GM18505 (cell line): ENCODE results near the gene FLYWCH2.

Experiments used
- ATAC-seq: cut with Tn5 transposase; IDR thresholded peaks from one replicate; pipeline ENCODE4 v1.9.1; 2021; ENCODE audit not compliant: unreplicated experiment
- POLR2A ChIP-seq: IDR thresholded peaks from 4 replicates; pipeline ENCODE4 v1.6.1; 2011; ENCODE audit warnings: borderline replicate concordance; ENCODE audit not compliant: insufficient read depth, insufficient read length; ENCODE audit errors: extremely low read depth

FLYWCH2 gene

DNA sequence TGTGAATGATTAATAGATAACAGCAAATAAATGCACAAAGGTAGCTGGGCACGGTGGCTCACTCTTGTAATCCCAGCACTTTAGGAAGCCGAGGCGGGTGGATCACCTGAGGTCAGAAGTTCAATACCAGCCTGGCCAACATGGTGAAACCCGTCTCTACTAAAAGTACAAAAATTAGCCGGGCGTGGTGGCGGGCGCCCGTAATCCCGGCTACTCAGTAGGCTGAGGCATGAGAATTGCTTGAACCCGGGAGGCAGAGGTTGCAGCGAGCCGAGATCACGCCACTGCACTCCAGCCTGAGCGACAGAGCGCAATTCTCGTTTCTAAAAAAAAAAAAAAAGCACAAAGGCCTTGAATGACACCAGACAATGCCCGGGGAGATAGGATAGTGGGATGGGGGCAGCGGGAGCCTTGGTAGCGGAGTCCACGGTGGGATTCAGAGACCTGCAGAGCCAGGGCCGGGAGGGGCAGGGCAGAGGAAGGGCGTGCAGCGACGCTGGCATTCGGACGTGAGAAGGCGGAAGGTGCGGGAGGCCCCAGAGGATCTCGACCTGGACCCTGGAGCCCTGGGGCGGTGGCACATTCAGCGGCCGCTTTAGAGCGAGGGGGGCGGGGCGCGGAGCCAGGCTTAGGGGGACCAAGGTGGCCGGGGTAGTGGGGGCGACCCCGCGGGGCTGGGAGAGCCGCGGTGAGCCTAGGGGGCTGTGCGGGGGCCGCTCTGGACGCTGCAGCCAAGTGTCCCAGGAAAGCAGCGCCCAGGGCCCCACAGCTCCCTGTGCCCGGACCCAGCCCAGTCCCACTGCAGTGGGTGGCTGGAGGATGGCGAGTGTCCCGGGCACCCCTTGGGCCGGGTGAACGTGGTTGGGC is 999 bp upstream of the FLYWCH2 start:
- ATAC-seq: peak; percentile 4
- TF ChIP-seq POLR2A: peak; percentile 35

DNA sequence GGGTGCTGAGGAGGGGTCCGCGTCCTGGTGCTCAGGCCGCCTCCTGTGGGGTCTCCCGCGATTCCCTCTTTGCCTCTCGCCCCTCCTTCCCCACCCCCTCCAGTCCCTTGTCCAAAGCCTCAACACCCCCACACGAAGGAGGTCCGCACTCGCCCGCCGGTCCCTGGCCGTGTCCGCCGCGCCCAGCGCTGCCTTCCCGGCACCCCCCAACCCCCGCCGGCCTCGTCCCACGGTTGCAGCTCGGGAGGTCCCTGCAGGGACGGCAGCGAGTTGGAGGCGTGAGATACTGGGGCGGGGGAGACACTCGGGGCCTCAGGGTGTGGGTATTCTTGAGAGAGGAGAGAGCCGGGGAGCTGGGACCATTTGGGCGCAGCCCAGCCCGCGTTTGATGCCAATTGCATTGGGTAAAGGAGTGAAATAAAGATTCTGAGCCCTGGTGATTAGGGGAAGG is 468 bp downstream of the FLYWCH2 start:
- TF ChIP-seq POLR2A: no peak
- peak; percentile 4 for ATAC-seq

DNA sequence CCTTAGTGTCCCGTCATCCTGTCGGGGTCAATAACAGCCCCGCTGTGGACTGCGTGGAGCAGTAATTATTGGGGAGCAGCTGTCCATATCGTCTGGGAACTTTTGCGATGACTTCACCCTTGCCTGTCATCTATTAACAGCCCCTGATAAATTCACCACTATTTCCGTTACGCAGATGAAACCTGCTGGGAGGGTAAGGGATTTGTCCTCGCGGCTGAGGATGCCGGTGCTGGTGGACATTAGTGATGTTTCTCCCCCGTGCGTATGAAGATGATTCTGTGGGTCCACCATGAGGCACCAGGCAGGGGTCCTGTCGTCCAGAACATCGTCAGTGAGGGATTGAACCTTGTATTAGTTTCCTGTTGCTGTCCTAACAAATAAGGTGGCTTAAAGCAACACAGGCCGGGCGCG is 1.0 kb downstream of the FLYWCH2 start:
- no peak for TF ChIP-seq POLR2A
- no peak for ATAC-seq

DNA sequence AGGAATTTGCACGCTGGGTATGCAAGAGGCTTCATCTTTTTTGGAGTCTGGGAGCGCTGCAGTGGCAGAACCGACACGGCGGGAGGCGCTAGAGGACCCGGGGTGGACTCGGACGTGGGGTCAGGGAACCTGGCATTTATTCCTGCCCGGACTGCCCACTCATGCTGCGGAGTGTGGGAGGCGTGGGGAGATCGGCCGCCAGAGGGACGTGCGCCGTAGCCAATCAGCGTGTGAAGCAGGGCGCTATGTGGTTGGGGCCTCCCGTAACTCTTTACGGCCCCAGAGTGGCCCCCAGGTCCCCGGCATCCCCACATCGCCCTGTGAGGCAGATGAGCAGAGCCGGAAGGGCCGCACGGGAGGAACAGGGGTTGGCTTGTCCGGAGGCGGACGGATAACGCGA is 11.2 kb downstream of the FLYWCH2 start:
- ATAC-seq: no peak
- TF ChIP-seq POLR2A: no peak

DNA sequence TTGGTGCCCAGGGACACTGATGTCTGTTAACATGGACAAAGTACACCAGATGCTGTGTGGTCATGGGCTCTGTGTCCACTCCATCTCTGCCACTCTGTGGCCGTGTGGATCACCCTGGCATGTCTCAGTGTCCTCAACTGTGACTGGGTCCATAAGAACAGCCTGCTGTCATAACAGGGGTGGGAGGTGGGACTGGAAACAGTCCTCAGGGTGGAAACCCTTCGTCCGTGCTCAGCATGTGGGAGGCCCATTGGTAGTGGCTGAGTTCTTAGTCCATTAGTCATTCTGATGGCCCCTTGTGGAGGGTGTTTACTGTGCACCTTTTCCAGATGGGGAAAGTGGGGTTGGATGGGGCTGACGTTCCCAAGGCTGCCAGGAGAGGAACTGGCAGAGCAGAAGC is 12.8 kb downstream of the FLYWCH2 start:
- no peak for TF ChIP-seq POLR2A
- no peak for ATAC-seq

DNA sequence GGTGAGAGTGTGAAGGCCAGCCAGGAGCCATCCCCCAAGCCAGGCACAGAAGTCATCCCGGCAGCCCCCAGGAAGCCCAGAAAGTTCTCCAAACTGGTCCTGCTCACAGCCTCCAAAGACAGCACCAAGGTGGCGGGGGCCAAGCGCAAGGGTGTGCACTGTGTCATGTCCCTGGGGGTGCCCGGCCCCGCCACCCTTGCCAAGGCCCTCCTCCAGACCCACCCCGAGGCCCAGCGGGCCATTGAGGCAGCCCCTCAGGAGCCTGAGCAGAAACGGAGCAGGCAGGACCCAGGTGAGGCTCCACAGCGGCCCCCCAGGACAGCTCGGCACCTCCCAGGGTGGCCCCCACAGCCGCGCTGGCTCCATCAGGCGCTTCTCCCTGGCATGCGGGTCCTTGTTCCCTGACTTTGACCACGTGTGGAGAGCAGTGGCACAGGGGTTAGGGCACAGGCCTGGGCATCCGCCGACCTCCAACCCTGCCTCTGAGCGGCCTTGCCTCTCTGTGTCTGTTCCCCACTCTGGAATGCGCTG is 13.5 kb downstream of the FLYWCH2 start:
- no peak for TF ChIP-seq POLR2A
- no peak for ATAC-seq

DNA sequence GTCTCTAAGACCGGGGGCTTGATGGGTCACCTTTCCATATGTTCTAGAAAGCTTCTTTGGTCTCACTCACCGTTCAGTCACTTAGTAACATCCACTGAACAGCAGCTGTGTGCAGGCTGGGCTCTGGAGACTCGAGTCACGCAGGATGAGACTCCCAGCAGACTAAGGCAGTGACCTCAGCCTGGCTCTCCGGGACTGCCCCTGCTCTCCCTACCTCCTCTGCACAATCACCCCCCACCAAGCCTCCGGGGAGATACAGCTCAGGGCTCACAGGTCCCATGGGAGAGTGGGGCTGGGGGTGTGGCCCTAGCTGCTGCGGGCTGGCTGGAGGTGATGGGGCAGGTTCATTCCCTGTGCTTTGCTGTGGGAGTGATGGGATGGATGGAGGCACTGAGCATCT is 14.1 kb downstream of the FLYWCH2 start:
- ATAC-seq: no peak
- no peak for TF ChIP-seq POLR2A

DNA sequence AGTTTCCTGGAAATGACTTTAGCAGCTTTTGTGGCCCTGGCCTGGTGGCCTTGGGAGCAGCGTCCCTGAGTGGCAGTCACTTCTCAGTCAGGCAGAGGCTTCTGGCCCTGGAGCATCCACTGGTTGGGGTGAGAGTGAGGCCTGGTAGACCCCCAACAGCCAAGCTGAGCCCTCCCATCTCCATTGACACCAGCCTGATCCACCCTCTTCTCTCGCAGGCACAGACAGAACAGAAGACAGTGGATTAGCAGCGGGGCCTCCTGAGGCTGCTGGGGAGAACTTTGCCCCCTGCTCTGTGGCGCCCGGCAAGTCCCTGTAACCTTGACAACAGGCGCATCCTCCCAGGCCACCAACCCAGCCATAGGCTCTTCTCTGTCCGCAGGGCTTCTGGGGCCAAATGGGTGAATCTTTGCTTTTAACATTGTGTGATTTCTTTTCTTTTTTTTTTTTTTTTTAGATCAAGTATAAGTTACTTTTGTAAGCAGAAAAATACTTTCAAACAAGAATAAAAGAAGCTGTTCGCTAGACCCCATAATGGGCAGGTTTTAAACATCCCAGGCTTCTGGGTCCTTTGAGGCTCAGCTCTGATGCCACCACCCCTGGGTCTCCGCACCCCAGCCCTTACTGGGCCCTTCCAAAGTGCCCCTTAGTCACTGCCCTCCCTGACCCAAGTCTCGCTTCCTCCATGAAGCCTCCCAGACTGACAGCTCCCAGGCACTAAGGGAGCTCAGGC is 16.0 kb downstream of the FLYWCH2 start:
- ATAC-seq: no peak
- no peak for TF ChIP-seq POLR2A

DNA sequence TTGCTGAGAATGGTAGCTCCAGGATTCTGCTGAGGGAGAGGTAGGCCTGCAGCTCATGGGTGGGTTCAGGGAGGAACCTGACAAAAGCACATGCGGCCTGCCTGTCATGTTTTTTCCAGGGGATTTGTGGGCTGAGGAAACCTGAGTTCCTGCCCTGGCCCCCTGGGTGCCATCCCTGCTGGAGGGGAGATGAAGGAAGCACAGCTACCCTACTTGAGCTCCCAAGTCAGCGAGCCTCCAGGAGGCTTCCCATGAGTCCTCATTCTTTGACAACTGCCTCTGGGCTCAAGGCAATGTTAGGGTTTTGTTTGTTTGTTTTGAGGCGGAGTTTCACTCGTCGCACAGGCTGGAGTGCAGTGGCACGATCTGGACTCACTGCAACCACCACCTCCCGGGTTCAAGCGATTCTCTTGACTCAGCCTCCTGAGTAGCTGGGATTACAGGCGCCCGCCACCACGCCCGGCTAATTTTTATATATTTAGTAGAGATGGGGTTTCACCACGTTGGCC is 16.6 kb downstream of the FLYWCH2 start:
- TF ChIP-seq POLR2A: no peak

DNA sequence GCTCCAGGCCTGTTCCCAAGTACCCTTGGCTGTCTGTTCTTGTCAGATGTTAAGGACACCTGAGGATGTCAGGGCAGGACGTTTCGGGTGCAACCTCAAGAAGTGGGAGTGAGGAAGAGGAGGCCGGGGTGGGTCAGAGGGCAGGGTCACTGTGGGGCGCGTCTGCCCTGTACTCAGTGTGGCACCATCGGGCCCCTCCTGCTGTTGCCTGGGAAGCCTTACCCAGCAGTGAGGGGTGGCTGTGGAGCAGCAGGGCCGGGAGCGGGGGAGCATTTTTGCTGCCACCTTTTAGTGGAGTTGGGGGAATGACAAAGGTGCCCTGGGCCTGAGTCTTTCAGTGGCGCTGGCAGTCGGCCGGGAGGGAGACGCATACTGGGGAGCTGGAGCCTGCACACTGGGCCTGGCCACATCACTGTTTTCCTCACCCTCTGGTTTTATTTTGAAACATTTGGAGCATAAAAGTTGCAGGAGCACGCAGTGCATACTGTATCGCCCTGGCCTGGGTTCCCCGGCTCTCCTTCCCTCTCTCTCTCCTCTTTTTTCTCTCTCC is 17.6 kb downstream of the FLYWCH2 start:
- TF ChIP-seq POLR2A: no peak

More for the DNA sequence above, 16.6 kb downstream of the FLYWCH2 start:
- no peak for ATAC-seq

DNA sequence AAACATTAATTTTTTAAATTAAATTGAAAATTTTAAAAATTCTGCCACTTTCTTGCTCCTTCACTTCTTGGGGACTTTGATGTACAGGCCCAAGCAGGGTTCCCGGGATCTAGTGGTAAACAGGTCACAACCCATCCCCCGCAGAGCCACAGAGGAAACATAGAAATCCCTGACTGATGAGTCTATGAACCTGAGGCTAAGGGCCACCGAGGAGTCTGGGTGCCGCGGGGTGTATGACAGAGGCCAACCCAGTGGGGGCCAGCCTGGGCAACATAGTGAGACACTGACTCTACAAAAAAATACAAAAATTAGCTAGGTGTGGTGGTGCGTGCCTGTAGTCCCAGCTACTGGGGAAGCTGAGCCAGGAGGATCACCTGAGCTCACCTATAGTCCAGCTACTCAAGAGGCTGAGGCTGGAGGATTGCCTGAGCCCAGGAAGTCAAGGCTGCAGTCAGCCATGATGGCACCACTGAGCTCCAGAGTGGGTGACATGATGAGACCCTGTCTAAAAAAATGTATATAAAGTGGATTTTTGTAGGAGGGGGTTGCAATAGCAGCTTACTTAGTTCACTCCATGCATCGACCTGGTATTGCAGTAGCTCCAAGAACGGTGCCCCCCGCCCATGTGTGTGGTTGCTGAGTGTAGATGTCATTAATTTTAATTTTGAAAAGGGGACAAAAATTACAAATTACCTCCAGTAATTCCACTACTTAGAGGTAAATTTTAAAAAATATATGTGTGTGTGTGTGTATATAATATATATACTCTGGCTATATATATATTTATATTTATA is 19.5 kb downstream of the FLYWCH2 start:
- ATAC-seq: no peak
- no peak for TF ChIP-seq POLR2A

More for the DNA sequence above, 17.6 kb downstream of the FLYWCH2 start:
- ATAC-seq: no peak

DNA sequence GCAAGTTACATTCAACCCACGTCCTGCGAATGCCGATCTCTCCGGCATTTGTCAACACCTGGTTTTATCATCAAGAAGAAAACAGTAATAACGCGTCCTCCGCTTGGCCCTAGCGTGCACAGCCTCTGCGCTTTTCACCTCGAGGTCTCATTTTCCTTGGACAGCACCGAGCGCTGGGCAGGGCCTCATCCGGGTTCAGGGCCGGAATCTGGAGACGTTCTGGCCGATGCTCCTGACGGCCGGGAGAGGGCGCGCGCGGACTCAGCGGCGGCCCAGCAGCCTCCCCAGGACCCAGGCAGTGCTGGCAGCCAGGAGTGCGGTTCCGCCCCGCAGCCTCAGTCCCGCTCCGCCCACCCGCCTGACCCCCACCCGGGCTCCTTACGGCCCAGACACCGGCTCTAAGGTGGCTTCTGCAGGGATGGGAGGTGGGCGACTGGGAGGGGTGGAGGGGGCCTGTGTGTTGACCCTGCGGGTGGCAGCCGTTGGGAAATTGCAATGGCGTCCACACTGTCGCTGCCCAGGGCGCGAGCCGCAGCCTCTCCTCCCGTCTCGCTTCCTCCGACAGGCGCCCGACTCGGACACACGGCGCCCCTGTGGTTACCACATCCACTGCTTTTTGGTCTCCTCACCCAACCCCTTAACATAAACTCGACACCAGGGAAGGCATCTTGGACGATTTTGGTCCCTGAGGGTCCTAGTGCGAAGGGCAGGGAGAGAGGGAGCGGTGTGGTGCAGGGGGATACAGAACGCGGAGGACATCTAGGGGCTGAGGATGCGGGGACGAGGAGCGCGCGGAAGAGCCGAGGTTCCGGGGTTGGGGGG is 21.3 kb downstream of the FLYWCH2 start:
- ATAC-seq: peak; percentile 46

More for the DNA sequence above, 21.3 kb downstream of the FLYWCH2 start:
- peak; percentile 51 for TF ChIP-seq POLR2A
